Ishikawa (cell line): ENCODE results near the gene PRPF40A.

Experiments
- CEBPB ChIP-seq: IDR thresholded peaks from 2 replicates; pipeline ENCODE4 v1.6.1; 2012
- CREB1 ChIP-seq: IDR thresholded peaks from 2 replicates; pipeline ENCODE4 v1.6.1; 2012; ENCODE audit warnings: low read depth
- EGR1 ChIP-seq: IDR thresholded peaks from 2 replicates; pipeline ENCODE4 v1.6.1; 2012
- EP300 ChIP-seq: IDR thresholded peaks from 2 replicates; pipeline ENCODE4 v1.6.1; 2012; ENCODE audit warnings: borderline replicate concordance
- FOXM1 ChIP-seq: IDR thresholded peaks from 2 replicates; pipeline ENCODE4 v1.6.1; 2012; ENCODE audit warnings: low read depth, borderline replicate concordance
- MAX ChIP-seq: IDR thresholded peaks from 2 replicates; pipeline ENCODE4 v1.6.1; 2012
- NFIC ChIP-seq: IDR thresholded peaks from 2 replicates; pipeline ENCODE4 v1.6.1; 2012
- RAD21 ChIP-seq: IDR thresholded peaks from 2 replicates; pipeline ENCODE4 v1.6.1; 2012; ENCODE audit warnings: low read depth
- REST ChIP-seq: IDR thresholded peaks from 2 replicates; pipeline ENCODE4 v1.6.1; 2012; ENCODE audit warnings: low read depth, mild to moderate bottlenecking
- TAF1 ChIP-seq: IDR thresholded peaks from 2 replicates; pipeline ENCODE4 v1.6.1; 2012; ENCODE audit warnings: low read depth, mild to moderate bottlenecking
- TCF12 ChIP-seq: IDR thresholded peaks from 2 replicates; pipeline ENCODE4 v1.6.1; 2012; ENCODE audit warnings: low read depth
- TEAD4 ChIP-seq: IDR thresholded peaks from 2 replicates; pipeline ENCODE4 v1.6.1; 2012
- USF1 ChIP-seq: IDR thresholded peaks from 2 replicates; pipeline ENCODE4 v1.6.1; 2012
- YY1 ChIP-seq: IDR thresholded peaks from 2 replicates; pipeline ENCODE4 v1.6.1; 2012; ENCODE audit warnings: low read depth
- ZBTB7A ChIP-seq: IDR thresholded peaks from 2 replicates; pipeline ENCODE4 v1.6.1; 2012; ENCODE audit warnings: low read depth

Gene PRPF40A

GRCh38 chr2:152693033-152693432 lies 24.2 kb downstream of the PRPF40A start:
- TF ChIP-seq FOXM1 (no peak), REST (no peak), NFIC (no peak), ZBTB7A (no peak), RAD21 (no peak), USF1 (no peak)

- TF ChIP-seq TEAD4 = no peak
- TF ChIP-seq REST = no peak
- no peak for TF ChIP-seq TAF1
- TF ChIP-seq EP300 = no peak
- TF ChIP-seq TCF12 = no peak
- TF ChIP-seq CEBPB = no peak
- TF ChIP-seq MAX = no peak
- no peak for TF ChIP-seq ZBTB7A
- no peak for TF ChIP-seq NFIC
- no peak for TF ChIP-seq YY1
- TF ChIP-seq RAD21 = no peak
- no peak for TF ChIP-seq CREB1
- no peak for TF ChIP-seq USF1
- TF ChIP-seq EGR1 = no peak
- no peak for TF ChIP-seq FOXM1
Observed at GRCh38 chr2:152686321-152686720, 30.9 kb downstream of the PRPF40A start.

- TF ChIP-seq REST = no peak
Observed at GRCh38 chr2:152683400-152683799, 33.9 kb downstream of the PRPF40A start.

GRCh38 chr2:152682663-152683062 lies 34.6 kb downstream of the PRPF40A start:
- no peak for TF ChIP-seq MAX
- TF ChIP-seq TAF1 = no peak
- TF ChIP-seq CREB1 = no peak
- TF ChIP-seq RAD21 = no peak
- TF ChIP-seq EGR1 = no peak
- TF ChIP-seq CEBPB = no peak

- no peak for TF ChIP-seq YY1
- no peak for TF ChIP-seq FOXM1
- no peak for TF ChIP-seq TCF12
- TF ChIP-seq NFIC = no peak
- TF ChIP-seq CREB1 = no peak
- TF ChIP-seq RAD21 = no peak
- no peak for TF ChIP-seq REST
- TF ChIP-seq EGR1 = no peak
- no peak for TF ChIP-seq EP300
- no peak for TF ChIP-seq ZBTB7A
- TF ChIP-seq TEAD4 = no peak
- no peak for TF ChIP-seq MAX
- TF ChIP-seq USF1 = no peak
- TF ChIP-seq TAF1 = no peak
- TF ChIP-seq CEBPB = no peak
Observed at GRCh38 chr2:152678808-152679207, 38.5 kb downstream of the PRPF40A start.
